Mucosa of gallbladder (tissue), 1 donor: ENCODE measurements around the gene SSH2. TPM values are rescaled to one million over a fixed set of nuclear protein-coding genes. Genes with fewer than 3 reads are reported as not detected.

Experiments
- DNase-seq: peaks from one replicate; pipeline ENCODE4 v3.0.0-alpha.2; 2020; ENCODE audit warnings: low spot score
- total RNA-seq: library from RNA; stranded (reverse); gene quantifications from one replicate; pipeline ENCODE4 v1.2.1, GENCODE V29; 2021
- donor health status: DM: no; HTN: no; CAD: no.

The SSH2 gene
- total RNA-seq, 1 donor from 2014 or later = 24.8 TPM

- DNase-seq = no peak
Measured at GRCh38 chr17:29628644-29629043, 301.4 kb downstream of the SSH2 start.

- DNase-seq = no peak
Measured at GRCh38 chr17:29627951-29628350, 302.1 kb downstream of the SSH2 start.

DNA sequence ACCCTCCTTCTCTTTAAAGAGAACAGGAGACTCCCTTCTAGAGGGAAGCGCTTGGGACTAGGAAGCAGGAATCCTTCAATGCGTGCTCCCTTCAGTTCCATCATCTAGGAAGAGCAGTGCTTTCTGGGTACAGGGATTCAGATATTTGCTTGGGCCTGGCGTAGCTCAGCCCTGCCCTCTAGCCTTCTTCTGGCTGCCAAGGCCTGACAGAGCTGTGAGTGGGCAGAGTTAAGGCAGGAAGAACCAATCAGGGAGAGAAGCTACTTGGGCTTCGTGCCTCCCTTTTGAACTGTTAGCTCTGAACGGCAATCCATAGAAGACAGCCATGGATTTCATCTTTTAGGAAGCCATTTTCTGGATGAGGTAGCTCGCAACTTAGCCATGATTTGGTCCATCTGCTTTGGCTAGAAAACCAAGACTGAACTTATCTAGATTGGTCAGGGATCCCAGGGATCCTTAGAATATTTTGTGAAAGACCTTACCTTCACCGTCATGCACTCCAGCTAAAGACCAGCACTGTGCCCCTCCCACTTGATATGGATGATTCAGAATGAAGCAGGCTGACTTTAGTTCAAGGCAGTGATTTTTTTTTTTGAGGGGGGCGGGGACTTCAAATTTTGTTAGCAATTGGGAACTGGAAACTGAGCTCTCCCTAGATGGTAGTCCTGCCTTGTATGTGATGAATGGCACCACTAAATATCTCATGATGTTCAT, 304.8 kb downstream of the SSH2 start:
- no peak for DNase-seq

DNA sequence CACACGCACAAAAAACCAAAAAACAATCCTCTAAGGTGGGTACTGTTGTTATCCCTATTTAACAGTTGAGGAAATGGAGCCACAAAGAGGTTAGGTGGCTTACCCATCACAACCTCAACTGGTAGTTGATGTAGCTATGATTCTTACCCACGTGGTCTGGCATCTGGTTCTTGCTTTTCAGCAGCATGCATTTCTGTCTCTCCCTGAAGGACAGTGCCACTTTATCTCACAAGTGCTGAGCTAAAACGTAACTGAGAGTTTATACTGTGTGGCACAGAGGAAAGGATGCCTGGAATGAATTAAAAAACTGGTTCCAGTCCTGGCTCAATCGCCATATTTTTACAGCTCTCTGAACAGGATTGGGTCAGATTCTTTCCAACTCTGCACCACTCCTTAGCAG, 305.4 kb downstream of the SSH2 start:
- no peak for DNase-seq

GRCh38 chr17:29623283-29623647, 306.8 kb downstream of the SSH2 start:
- no peak for DNase-seq

- DNase-seq = no peak
Measured at GRCh38 chr17:29622337-29623282, 307.4 kb downstream of the SSH2 start, which contains the start of gene CORO6. Gene CORO6, minus strand, starts transcription at chr17:29622912. Its CDS starts 1,491 bp downstream, at chr17:29621421.

- no peak for DNase-seq
Measured at GRCh38 chr17:29621751-29622194, 308.3 kb downstream of the SSH2 start.

GRCh38 chr17:29620779-29621500, 309.1 kb downstream of the SSH2 start:
- DNase-seq = no peak

- DNase-seq = no peak
Measured at GRCh38 chr17:29620271-29620670, 309.8 kb downstream of the SSH2 start.

DNA sequence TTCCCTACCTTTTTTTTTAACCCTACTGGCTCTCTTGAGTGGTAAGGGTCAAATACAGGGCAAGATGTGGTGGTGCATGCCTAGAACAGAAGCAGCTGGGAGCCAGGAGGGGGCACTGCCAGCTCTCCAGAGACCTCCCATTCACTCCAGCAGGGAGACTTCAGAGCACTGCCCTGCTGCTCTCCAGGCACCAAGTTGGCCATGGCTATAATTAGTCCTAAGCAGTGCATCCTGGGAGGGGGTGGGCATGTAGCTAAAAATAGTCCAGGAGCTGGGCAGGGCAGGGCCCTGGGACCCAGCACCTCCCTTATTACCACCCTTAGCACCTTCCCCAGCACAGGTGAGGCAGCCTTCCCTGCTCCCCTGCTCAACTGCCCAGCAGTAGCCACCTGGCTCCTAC, 310.8 kb downstream of the SSH2 start:
- DNase-seq = no peak

- DNase-seq = no peak
Measured at GRCh38 chr17:29618272-29619065, 311.6 kb downstream of the SSH2 start.

DNA sequence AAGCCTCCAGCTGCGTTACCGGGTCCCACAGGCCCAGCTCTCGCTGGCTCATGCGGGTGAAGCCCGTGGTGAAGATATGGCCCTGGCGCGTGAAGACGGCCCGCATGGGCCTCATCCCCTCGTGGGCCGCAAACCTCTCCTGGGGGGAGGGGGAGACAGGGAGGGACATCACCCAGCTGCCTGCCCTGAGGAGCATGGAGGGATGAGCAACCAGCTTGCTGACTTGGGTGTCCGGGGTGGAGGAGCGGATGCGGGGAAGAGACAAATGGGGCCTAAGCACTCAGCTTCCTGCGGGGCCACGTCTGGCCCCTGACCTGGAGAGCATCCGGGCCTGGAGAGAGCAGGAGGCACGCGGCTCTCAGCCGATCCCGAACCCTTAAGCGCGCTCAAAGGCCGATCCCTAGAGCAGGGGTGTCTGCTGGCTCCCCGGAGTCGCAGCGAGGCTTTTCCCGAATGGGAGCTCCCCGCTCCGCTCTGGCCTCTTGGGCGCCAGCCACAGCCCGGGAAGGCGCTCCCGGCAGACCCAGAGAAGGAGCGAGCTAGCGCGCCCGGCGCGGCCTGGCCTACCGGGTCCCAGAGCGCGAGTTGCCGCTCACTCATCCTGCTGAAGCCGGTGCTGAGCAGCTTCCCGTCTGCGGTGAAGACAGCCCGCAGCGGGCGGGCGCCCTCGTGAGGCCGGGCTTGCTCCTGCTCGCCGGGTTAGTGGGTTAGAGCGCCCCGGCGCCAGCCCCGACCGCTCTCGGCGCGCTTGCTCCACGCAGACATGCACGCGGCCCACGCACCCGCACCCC, 312.4 kb downstream of the SSH2 start:
- DNase-seq = peak; percentile 85

GRCh38 chr17:29617125-29617480, 312.9 kb downstream of the SSH2 start:
- DNase-seq = peak; percentile 81

DNA sequence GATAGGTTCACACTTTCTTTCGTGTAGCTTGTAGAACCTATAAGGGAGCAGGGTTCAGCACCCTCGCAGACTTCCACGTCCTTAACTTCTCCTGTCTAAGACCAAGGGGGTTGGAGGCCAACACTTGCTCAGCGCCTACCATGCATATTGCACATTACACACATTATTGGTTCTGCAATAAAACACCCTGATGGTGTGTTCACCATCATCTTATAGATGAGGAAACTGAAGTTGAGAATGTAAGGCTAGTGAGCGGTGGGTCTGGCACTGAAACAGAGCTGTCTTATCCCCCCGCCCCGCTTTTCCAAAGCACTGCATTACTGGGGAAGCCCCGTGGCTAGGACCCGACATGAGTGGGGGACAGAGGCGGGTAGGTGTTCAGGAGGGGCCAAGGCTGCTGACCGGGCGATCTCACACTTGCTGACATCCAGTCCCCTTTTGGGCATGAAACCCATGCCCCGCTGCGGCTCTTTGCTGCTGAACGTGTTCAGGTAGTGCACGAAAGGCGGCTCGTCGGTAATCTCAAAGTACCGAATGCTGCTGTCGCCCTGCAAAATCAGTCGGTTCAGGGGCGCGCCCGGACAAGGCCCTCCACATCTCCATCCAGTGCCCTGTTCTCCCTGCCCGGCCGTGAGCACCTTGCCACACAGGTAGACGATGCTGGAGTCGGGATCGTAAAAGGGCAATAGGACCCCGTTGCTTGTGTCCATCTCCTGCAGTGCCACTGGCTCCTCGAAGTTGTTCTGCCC, 313.6 kb downstream of the SSH2 start:
- DNase-seq = no peak

- peak; percentile 86 for DNase-seq
Measured at GRCh38 chr17:29615492-29616299, 314.3 kb downstream of the SSH2 start.

GRCh38 chr17:29615048-29615385, 315.0 kb downstream of the SSH2 start:
- no peak for DNase-seq

DNA sequence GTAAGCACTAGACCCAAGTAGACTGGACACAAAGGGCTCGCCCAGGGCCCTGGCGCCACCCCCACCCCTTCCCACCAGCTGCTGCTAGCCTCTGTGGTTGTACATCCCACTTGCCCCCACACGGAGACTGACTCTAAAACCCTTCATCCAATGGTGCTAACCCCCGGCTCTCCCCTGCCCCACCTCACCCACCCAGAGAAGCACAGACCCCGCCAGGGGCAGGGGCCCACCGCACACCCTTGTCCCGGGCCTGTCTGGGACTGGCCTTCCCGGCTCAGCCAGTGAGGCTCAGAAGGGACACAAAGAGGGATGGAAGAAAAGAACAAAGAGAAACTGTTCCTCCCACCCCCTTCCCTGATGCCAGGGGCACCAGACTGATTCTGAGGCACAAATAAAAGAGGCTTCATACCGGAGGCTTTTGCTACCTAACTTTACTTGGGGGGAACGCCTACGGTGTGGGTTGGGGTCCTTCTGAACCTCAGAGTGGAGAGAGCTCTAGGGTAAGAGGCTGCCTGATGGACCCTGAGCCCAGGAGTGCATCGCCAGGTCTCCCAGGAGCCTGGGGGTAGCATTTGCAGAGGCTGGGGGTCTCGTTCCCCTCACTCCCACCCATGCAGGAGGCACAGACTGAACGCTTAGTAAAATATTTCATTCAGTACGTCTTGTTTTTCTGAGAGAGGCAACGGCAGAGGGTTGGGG, 315.5 kb downstream of the SSH2 start:
- no peak for DNase-seq

GRCh38 chr17:29613856-29614255, 316.2 kb downstream of the SSH2 start:
- no peak for DNase-seq
